Thymus (tissue), 11 donors: Measurements from ENCODE around the gene MNAT1. TPM values are rescaled to one million over a fixed set of nuclear protein-coding genes. Genes with fewer than 3 reads are reported as not detected.

ENCODE experiments used
- DNase-seq, 9 donors: peaks; one replicate each; pipeline ENCODE4 v3.0.0-alpha.2; 2013; ENCODE audit warnings: low spot score in 9 of 9, low read depth in 6 of 9, missing footprints in 1 of 9
- H3K27ac ChIP-seq, 2 donors: one replicate each; pipeline ENCODE4 v1.5.1; 2013; ENCODE audit warnings: control low read depth in 1 of 2, low read depth in 1 of 2, low read length in 1 of 2, mild to moderate bottlenecking in 1 of 2, moderate library complexity in 1 of 2
- H3K27me3 ChIP-seq, 2 donors: one replicate each; pipeline ENCODE4 v1.5.1; 2013; ENCODE audit warnings: low read length in 1 of 2; ENCODE audit not compliant: control insufficient read depth in 2 of 2, insufficient read depth in 1 of 2
- H3K36me3 ChIP-seq, 2 donors: one replicate each; pipeline ENCODE4 v1.5.1; 2013; ENCODE audit warnings: low read length in 1 of 2, mild to moderate bottlenecking in 1 of 2, moderate library complexity in 1 of 2; ENCODE audit not compliant: control insufficient read depth in 2 of 2, insufficient read depth in 2 of 2
- H3K4me1 ChIP-seq, 2 donors: one replicate each; pipeline ENCODE4 v1.5.1; 2013; ENCODE audit warnings: low read length in 2 of 2; ENCODE audit not compliant: control insufficient read depth in 2 of 2, insufficient read depth in 2 of 2
- H3K4me3 ChIP-seq, 2 donors: one replicate each; pipeline ENCODE4 v1.5.1; 2013; ENCODE audit warnings: low read length in 2 of 2, control low read depth in 1 of 2, mild to moderate bottlenecking in 1 of 2
- H3K9me3 ChIP-seq, 2 donors: one replicate each; pipeline ENCODE4 v1.5.1; 2013; ENCODE audit warnings: low read length in 1 of 2, mild to moderate bottlenecking in 1 of 2; ENCODE audit not compliant: control insufficient read depth in 2 of 2, insufficient read depth in 1 of 2
- WGBS: extraction: QIAGEN DNeasy Blood & Tissue Kit; methylation state at CpG from one replicate; pipeline ENCODE4 v1.1.7; 2013; 5-methylcytosine and 5-hydroxymethylcytosine counted together
- polyA plus RNA-seq: library from polyadenylated mRNA; stranded (reverse); fragments of 200-250 nt; gene quantifications from one replicate; pipeline ENCODE4 v1.2.3, GENCODE V29; 2013
- total RNA-seq: library from RNA; stranded (reverse); fragments of 120-200 nt; gene quantifications from one replicate; pipeline ENCODE4 v1.2.4, GENCODE V29; 2013
- donor health status: healthy.

Gene MNAT1
- total and polyA plus RNA-seq, 2 donors = 35.6 to 64.0 TPM

DNA sequence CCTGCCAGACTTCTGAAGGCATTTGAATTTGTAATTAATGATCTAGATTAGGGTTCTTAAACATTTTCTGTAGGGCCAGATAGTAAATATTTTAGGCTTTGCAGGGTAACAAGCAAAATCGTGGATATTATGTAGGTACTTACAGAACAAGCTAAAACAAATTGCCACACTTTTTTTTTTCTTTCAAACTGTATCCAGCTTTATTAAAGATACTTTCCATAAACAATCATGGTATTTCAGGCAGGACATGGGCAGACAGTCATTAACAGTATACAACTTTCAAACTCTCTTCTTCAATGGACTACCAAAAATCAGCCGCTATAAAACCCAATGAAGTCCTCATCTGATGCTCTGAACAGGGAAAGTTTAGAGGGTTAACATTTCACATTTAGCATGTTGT, 236.7 kb downstream of the MNAT1 start:
- no peaks in the 10 kb centered on the region for H3K4me1 ChIP-seq
- H3K9me3 ChIP-seq = no peaks in the 10 kb centered on the region
- H3K27me3 ChIP-seq = no peaks in the 10 kb centered on the region
- DNase-seq = no peak
- no peaks in the 10 kb centered on the region for H3K36me3 ChIP-seq
- no peak overlapping the region for H3K27ac ChIP-seq
- 48% methylated on average over 2 of the region's 2 CpGs for WGBS
- no peak overlapping the region for H3K4me3 ChIP-seq

GRCh38 chr14:60972295-60972694, 237.7 kb downstream of the MNAT1 start:
- no peak for DNase-seq

GRCh38 chr14:60973070-60973469, 238.5 kb downstream of the MNAT1 start:
- no peak overlapping the region for H3K4me3 ChIP-seq
- H3K27ac ChIP-seq = no peak overlapping the region
- no peaks in the 10 kb centered on the region for H3K9me3 ChIP-seq
- no peaks in the 10 kb centered on the region for H3K4me1 ChIP-seq
- WGBS = 97% methylated on average over 3 of the region's 3 CpGs
- H3K36me3 ChIP-seq = no peaks in the 10 kb centered on the region
- no peak for DNase-seq
- H3K27me3 ChIP-seq = no peaks in the 10 kb centered on the region

More at GRCh38 chr14:60972295-60972694, 237.7 kb downstream of the MNAT1 start:
- Histone ChIP-seq H3K9me3 (no peaks in the 10 kb centered on the region), H3K27me3 (no peaks in the 10 kb centered on the region), H3K4me3 (no peak overlapping the region), H3K36me3 (no peaks in the 10 kb centered on the region), H3K27ac (no peak overlapping the region), H3K4me1 (no peaks in the 10 kb centered on the region)
- 99% methylated on average over 15 of the region's 15 CpGs for WGBS

DNA sequence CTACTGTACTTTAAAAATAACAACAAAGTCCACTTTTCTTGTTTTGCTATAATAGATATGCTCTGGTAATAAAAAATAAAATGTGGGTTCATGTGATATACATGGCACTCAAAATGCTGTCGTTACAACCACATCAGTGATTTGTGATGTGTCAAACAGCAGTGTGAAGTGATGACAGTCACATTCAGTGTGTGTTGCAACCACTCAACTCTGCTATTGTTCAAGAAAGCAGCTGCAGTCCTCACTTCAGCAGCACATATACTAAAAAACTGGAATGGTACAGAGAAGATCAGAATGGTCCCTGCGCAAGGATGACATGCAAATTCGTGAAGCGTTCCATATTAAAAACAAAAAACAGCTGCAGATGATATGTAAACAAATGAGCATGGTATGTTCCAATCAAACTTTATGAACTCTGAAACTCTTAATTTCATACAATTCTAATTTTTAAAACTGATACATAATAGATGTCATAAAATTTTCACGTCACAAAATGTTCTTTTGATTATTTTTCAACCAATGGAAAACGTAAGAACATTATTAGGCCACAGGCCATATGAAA, 239.6 kb downstream of the MNAT1 start:
- WGBS = 97% methylated on average over 6 of the region's 6 CpGs
- Histone ChIP-seq H3K9me3 (no peaks in the 10 kb centered on the region), H3K4me1 (no peaks in the 10 kb centered on the region), H3K4me3 (no peak overlapping the region), H3K36me3 (no peaks in the 10 kb centered on the region), H3K27ac (no peak overlapping the region), H3K27me3 (no peaks in the 10 kb centered on the region)
- DNase-seq = no peak

DNA sequence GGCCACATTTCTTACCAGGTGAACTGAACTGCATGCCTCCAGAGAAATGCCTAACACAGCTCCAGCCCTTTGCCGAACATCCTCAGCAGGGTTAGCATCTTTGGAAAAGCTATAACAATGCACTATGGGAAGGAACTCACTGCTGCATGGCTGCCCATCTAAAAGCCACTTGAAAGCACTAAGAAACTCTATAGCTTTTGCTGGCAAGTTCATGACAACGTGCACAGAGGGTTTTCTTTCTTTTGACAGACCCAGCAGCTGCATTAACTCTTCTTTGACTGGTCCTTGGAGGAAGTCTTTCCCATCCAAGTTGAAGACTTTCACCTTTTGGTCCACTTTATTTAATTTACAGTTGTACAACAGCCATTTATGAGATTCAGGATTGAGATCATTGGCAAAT, 241.0 kb downstream of the MNAT1 start:
- Histone ChIP-seq H3K4me1 (peaks cover 0 to 4% of the 10 kb centered on the region in 2 donors), H3K27ac (no peak overlapping the region), H3K27me3 (no peaks in the 10 kb centered on the region), H3K4me3 (no peak overlapping the region), H3K9me3 (no peaks in the 10 kb centered on the region), H3K36me3 (no peaks in the 10 kb centered on the region)
- peak in 1 of 9 donors; percentile 2 for DNase-seq
- WGBS = 59% methylated on average over 2 of the region's 2 CpGs

DNA sequence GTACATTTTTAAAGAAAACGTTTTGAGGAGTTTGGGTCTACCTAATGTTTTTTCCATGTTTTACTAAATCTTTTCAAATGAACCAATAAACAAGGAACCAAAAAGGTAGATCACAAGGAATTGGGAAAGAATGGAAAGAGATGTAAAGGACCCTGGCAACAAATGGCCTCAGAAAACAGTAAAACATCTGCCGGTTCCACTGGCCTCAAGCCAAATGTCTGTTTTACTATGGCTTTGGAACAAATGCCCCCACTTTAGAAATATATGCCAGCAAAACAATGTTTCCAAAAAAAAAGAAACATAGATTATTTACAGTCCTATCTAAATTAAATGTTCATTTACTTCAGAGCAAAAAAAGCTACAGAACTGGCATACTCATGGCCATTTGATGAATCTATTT, 243.3 kb downstream of the MNAT1 start:
- no peaks in the 10 kb centered on the region for H3K9me3 ChIP-seq
- peaks cover 7 to 16% of the 10 kb centered on the region in 2 donors for H3K4me1 ChIP-seq
- H3K27me3 ChIP-seq = no peaks in the 10 kb centered on the region
- no peak for DNase-seq
- WGBS = 95% methylated on average over 2 of the region's 2 CpGs
- H3K4me3 ChIP-seq = no peak overlapping the region
- no peak overlapping the region for H3K27ac ChIP-seq
- H3K36me3 ChIP-seq = no peaks in the 10 kb centered on the region

GRCh38 chr14:60980811-60981632, 246.5 kb downstream of the MNAT1 start, which contains the start of the genes SLC38A6 and TRMT5:
Gene SLC38A6 (plus strand): TSS chr14:60981245. CDS start chr14:60981278, 33 bp downstream.
Gene TRMT5 (minus strand): TSS chr14:60981079. CDS start chr14:60980973, 106 bp downstream.
- peak within 1 kb of the TSS; percentile 76 to 93 for H3K4me3 ChIP-seq
- no peaks in the 10 kb centered on the region for H3K9me3 ChIP-seq
- no peaks in the 10 kb centered on the region for H3K27me3 ChIP-seq
- H3K4me1 ChIP-seq = peaks cover 7 to 16% of the 10 kb centered on the region in 2 donors
- WGBS = under 1% methylated on average over 59 of the region's 59 CpGs
- DNase-seq = peak; percentile 63 to 93 (median 86)
- H3K27ac ChIP-seq = peak within 1 kb of the TSS; percentile 83 to 84
- H3K36me3 ChIP-seq = peaks cover 3 to 5% of the 10 kb centered on the region in 2 donors

DNA sequence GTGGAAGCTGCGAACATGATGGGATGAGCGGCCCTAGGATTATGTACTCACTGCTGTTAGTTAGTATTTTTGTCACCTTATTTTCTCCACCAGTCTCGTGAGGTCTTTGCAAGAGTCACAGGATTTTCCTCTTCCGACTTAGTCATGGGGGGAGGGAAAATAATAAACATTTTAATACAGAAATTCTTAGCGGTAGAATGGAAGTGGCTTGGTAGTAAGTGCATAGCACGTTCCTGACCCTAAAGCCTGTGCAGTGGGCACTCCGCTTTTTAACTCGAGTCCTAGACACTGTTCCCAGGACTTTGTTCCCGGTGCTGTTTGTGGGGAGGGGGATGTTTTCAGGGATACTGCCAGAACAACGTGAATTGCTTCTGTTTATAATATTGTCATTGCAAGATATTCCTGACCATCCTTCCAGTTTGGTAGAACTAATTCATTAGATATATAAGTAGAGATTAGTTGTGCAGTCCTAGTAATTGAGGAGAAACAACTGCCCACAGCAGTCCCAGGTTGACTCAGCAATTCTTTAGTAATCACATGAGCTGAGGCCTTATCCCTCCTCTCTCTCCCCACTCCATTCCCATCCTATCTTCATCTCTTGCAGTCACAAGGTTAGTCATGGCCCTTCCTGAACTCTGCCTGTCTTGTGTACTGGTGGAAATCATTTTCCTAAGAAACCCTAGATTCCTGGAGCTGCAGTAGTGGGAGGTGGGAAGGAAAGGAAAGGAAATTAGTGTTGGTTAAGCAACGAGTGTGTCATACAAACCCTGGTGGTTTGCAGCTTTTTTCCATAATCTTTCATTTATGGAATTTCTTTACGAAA, 247.3 kb downstream of the MNAT1 start:
- Histone ChIP-seq H3K4me3 (peak overlapping the region; percentile 76 to 93), H3K27me3 (no peaks in the 10 kb centered on the region), H3K9me3 (no peaks in the 10 kb centered on the region), H3K27ac (peak overlapping the region; percentile 83 to 84), H3K4me1 (peaks cover 7 to 16% of the 10 kb centered on the region in 2 donors), H3K36me3 (peaks cover 3 to 5% of the 10 kb centered on the region in 2 donors)
- WGBS = 13% methylated on average over 12 of the region's 12 CpGs
- peak in 1 of 9 donors; percentile 1 for DNase-seq
